ENCODE data around the gene RNF166. TPM values are rescaled to one million over a fixed set of nuclear protein-coding genes. Genes with fewer than 3 reads are reported as not detected.

RNF166 gene
- total RNA-seq, 1 experiment from 2014 or later: 26.5 TPM

GRCh38 chr16:88665570-88665969, 40.6 kb downstream of the RNF166 start:
- no peak overlapping the region for H3K4me3 Mint-ChIP-seq
- H3K27ac Mint-ChIP-seq: peak overlapping the region in 1 of 3 experiments; percentile 52; a peak in 1 of 7 replicates
- Histone ChIP-seq H2BK15ac (ENCODE audit: low read depth, low read length) (no peak overlapping the region), H3K14ac (ENCODE audit: insufficient read depth, low read length) (no peak overlapping the region), H2AFZ (ENCODE audit: low read length) (no peak overlapping the region), H2BK20ac (ENCODE audit: low read depth, low read length, poor library complexity, severe bottlenecking) (no peak overlapping the region), H3K9ac (ENCODE audit: extremely low read depth, insufficient read length, low read length) (no peak overlapping the region), H3K4ac (ENCODE audit: low read depth, low read length) (no peak overlapping the region), H2BK5ac (ENCODE audit: insufficient read length, low read length) (no peak overlapping the region), H4K5ac (ENCODE audit: insufficient read length, low read depth, low read length) (no peak overlapping the region), H3K27me3 (ENCODE audit: insufficient read depth, low read length) (no peaks in the 10 kb centered on the region), H2BK120ac (ENCODE audit: low read depth, low read length, poor library complexity, severe bottlenecking) (no peak overlapping the region), H3K23ac (ENCODE audit: insufficient read length, low read depth, low read length) (no peak overlapping the region), H3K79me1 (ENCODE audit: insufficient read depth, low read depth, low read length, poor library complexity, severe bottlenecking) (no peaks in the 10 kb centered on the region), H3K9me3 (ENCODE audit: control insufficient read depth, low read depth, low read length) (no peaks in the 10 kb centered on the region), H4K91ac (ENCODE audit: insufficient read length, low read depth, low read length) (no peak overlapping the region), H3K79me2 (ENCODE audit: insufficient read depth, low read length) (peaks cover 8% of the 10 kb centered on the region; the same call in 1 of the 2 replicates), H4K8ac (replicated peaks; ENCODE audit: insufficient read length, low read depth, low read length) (no peak overlapping the region), H3K4me1 (ENCODE audit: insufficient read depth, low read length) (peaks cover 3% of the 10 kb centered on the region; the same call in 1 of the 2 replicates), H2AK5ac (ENCODE audit: insufficient read length, low read length) (no peak overlapping the region), H3K23me2 (ENCODE audit: insufficient read length, low read depth, low read length, poor library complexity, severe bottlenecking) (peaks cover 11% of the 10 kb centered on the region), H3K18ac (ENCODE audit: insufficient read length, low read depth, low read length) (no peak overlapping the region), H3K4me2 (ENCODE audit: insufficient read depth, insufficient read length, low read length) (no peak overlapping the region), H3T11ph (ENCODE audit: low read length) (no peak overlapping the region), H3K56ac (ENCODE audit: insufficient read length, low read depth, low read length) (no peak overlapping the region), H2BK12ac (ENCODE audit: insufficient read length, low read depth, low read length) (no peak overlapping the region), H4K20me1 (ENCODE audit: control insufficient read depth, insufficient read depth, insufficient read length) (no peaks in the 10 kb centered on the region), H3K27ac (ENCODE audit: insufficient read length, low read depth, low read length) (no peak overlapping the region)
- H3K4me1 Mint-ChIP-seq: peaks cover 13 to 19% of the 10 kb centered on the region in 2 experiments
- peaks cover 3% of the 10 kb centered on the region in 2 experiments; a peak in 2 of 5 replicates for H3K9me3 Mint-ChIP-seq
- WGBS (ENCODE audit: extremely low coverage, insufficient read length, low lambda C conversion rate): no CpG with 5 or more reads among the region's 3 CpGs
- peaks cover 13 to 25% (median 16%) of the 10 kb centered on the region in 3 experiments for H3K36me3 Mint-ChIP-seq (ENCODE audit: insufficient read depth in 1 of 3, low read depth in 3 of 3)
- TF ChIP-seq, protein P1, sequence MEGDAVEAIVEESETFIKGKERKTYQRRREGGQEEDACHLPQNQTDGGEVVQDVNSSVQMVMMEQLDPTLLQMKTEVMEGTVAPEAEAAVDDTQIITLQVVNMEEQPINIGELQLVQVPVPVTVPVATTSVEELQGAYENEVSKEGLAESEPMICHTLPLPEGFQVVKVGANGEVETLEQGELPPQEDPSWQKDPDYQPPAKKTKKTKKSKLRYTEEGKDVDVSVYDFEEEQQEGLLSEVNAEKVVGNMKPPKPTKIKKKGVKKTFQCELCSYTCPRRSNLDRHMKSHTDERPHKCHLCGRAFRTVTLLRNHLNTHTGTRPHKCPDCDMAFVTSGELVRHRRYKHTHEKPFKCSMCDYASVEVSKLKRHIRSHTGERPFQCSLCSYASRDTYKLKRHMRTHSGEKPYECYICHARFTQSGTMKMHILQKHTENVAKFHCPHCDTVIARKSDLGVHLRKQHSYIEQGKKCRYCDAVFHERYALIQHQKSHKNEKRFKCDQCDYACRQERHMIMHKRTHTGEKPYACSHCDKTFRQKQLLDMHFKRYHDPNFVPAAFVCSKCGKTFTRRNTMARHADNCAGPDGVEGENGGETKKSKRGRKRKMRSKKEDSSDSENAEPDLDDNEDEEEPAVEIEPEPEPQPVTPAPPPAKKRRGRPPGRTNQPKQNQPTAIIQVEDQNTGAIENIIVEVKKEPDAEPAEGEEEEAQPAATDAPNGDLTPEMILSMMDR (conservative IDR thresholded peaks at IDR 0.05): no peak
- H3K27me3 Mint-ChIP-seq (ENCODE audit: low read depth): no peaks in the 10 kb centered on the region; the same call in 1 of the 2 replicates
- no peak for DNase-seq

Data from H9 (cell line).